Measurements from ENCODE around the gene CYB561A3.

GRCh38 chr11:61401573-61401972 is 39.9 kb upstream of the CYB561A3 start:
- TF ChIP-seq ZNF292 (CRISPR knock-in tag; IDR thresholded peaks at IDR 0.05; ENCODE audit: borderline replicate concordance, low read depth) (no peak), ZNF710 (CRISPR knock-in tag; IDR thresholded peaks at IDR 0.05; ENCODE audit: borderline replicate concordance) (no peak), RAD21 (CRISPR knock-in tag; IDR thresholded peaks at IDR 0.05) (no peak), ZHX1 (CRISPR knock-in tag; IDR thresholded peaks at IDR 0.05; ENCODE audit: low read depth) (no peak), SRSF9 (IDR thresholded peaks at IDR 0.05; ENCODE audit: borderline replicate concordance, insufficient read depth, low read depth, low read length, poor library complexity, severe bottlenecking) (no peak)

All from HepG2 (cell line).